ENCODE results near the gene ART1. TPM values are rescaled to one million over a fixed set of nuclear protein-coding genes. Genes with fewer than 3 reads are reported as not detected.
"Not testable (repeated sequence)": the region's sequence is repeated elsewhere in the genome, so short reads cannot be mapped to it uniquely, and the experiment has no call there.

Gene ART1
- total RNA-seq, 1 donor from 2014 or later, result not detected

DNA sequence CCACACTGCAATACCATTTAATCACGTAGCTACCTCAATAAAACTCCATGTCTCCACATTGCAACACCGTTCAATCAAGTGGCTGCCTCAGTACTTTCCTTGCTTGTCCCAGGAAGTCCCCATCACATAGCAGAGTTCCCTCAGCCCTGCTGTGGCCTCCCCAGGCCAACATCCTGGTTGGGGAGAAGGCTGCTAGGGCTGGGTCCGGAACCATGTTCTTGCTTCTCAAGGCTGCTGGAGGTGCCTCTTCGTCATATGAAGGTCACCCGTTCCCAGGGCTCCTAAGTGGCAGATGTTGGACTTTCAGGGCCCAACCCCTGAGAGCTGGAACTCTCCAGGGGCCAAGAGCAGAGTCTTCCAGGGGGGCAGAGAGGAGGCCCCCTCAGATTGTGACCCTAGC, 6.4 kb upstream of the ART1 start:
- Mint-ChIP-seq H3K4me1 (ENCODE audit: unreplicated experiment) (peaks cover 7% of the 10 kb centered on the region), H3K36me3 (ENCODE audit: unreplicated experiment) (no peaks in the 10 kb centered on the region), H3K27ac (ENCODE audit: unreplicated experiment) (no peak overlapping the region), H3K9me3 (ENCODE audit: unreplicated experiment) (no peaks in the 10 kb centered on the region), H3K4me3 (ENCODE audit: unreplicated experiment) (no peak overlapping the region), H3K27me3 (ENCODE audit: unreplicated experiment) (peaks cover 15% of the 10 kb centered on the region)
- TF ChIP-seq, protein P1, sequence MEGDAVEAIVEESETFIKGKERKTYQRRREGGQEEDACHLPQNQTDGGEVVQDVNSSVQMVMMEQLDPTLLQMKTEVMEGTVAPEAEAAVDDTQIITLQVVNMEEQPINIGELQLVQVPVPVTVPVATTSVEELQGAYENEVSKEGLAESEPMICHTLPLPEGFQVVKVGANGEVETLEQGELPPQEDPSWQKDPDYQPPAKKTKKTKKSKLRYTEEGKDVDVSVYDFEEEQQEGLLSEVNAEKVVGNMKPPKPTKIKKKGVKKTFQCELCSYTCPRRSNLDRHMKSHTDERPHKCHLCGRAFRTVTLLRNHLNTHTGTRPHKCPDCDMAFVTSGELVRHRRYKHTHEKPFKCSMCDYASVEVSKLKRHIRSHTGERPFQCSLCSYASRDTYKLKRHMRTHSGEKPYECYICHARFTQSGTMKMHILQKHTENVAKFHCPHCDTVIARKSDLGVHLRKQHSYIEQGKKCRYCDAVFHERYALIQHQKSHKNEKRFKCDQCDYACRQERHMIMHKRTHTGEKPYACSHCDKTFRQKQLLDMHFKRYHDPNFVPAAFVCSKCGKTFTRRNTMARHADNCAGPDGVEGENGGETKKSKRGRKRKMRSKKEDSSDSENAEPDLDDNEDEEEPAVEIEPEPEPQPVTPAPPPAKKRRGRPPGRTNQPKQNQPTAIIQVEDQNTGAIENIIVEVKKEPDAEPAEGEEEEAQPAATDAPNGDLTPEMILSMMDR (IDR thresholded peaks at IDR 0.05), result no peak
- no peak for DNase-seq (ENCODE audit: extremely low spot score, unreplicated experiment)

DNA sequence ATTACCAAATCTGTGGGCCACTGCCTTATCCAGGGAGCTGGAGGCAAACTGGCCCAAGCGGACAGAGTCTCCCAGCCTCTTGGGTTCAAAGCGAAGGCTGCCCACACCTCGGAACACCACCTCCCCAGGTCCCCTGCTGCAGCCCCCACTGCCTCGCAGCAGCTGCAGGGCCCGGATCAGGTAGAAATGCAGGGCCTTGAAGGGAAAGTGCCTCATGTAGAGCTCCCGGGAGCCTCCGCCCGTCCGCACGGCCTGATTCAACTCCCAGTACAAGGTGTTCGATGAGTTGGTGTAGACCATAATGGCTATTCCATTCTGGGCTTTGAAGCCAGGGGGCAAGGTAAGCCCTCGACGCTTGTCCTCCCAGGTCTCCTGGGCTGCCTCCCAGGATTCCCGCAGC, 5.1 kb upstream of the ART1 start:
- Mint-ChIP-seq H3K36me3 (ENCODE audit: unreplicated experiment) (peaks cover 3% of the 10 kb centered on the region), H3K9me3 (ENCODE audit: unreplicated experiment) (peaks cover 5% of the 10 kb centered on the region), H3K27ac (ENCODE audit: unreplicated experiment) (no peak overlapping the region), H3K4me3 (ENCODE audit: unreplicated experiment) (no peak overlapping the region), H3K27me3 (ENCODE audit: unreplicated experiment) (peaks cover 15% of the 10 kb centered on the region), H3K4me1 (ENCODE audit: unreplicated experiment) (peaks cover 12% of the 10 kb centered on the region)
- TF ChIP-seq, protein P1 (IDR thresholded peaks at IDR 0.05), result no peak
- no peak for DNase-seq (ENCODE audit: extremely low spot score, unreplicated experiment)

DNA sequence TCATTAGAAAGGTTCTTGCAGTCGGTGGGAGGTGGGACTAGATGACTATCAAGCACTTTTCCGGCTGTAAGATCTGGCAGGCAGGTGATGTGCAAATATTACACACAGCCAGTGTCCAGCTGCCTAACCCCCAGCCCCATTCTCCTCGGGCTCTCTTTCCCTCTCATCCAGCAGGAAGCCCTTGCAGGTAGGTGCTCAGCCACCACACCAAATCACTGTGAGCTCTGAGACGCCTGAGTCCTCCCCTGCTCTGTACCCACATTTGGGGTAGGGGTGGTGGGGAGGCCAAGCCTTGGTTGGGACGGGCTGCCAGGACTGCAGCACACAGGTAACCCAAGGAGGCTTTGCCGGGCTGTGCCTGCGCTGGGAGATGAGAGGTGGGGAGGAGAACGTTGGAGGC, 3.7 kb upstream of the ART1 start:
- Mint-ChIP-seq H3K9me3 (ENCODE audit: unreplicated experiment) (peaks cover 5% of the 10 kb centered on the region), H3K4me1 (ENCODE audit: unreplicated experiment) (peaks cover 12% of the 10 kb centered on the region), H3K4me3 (ENCODE audit: unreplicated experiment) (peak overlapping the region; percentile 63), H3K27ac (ENCODE audit: unreplicated experiment) (no peak overlapping the region), H3K27me3 (ENCODE audit: unreplicated experiment) (peaks cover 16% of the 10 kb centered on the region), H3K36me3 (ENCODE audit: unreplicated experiment) (peaks cover 3% of the 10 kb centered on the region)
- no peak for DNase-seq (ENCODE audit: extremely low spot score, unreplicated experiment)
- TF ChIP-seq, protein P1 (IDR thresholded peaks at IDR 0.05), result no peak

DNA sequence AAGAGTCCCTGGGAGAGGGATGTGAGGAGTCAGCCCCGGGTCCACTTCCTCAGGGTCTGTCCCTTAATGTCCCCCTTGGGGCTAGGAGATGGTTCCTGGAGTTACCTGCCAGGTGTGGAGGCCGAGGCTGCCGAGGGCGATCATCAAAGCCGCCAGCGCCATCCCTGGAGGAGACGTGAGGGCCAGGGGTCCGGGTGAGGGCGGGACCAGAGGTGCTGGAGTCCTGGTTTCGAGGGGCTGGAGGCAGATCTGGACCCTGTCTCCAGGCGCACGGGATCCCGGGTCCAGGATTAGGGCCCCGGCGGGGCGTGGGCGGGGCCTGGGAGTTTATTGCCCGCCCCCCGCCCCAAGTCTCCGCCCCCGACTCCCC, 3.2 kb upstream of the ART1 start, which contains the start of gene ART5:
TSS of gene ART5 (minus strand) at position 292 of the 370 bp plus-strand sequence. CDS start at position 162, 130 bp downstream.
- no peak for DNase-seq (ENCODE audit: extremely low spot score, unreplicated experiment)
- Mint-ChIP-seq H3K27me3 (ENCODE audit: unreplicated experiment) (peaks cover 11% of the 10 kb centered on the region), H3K4me3 (ENCODE audit: unreplicated experiment) (peak within 1 kb of the TSS; percentile 77), H3K36me3 (ENCODE audit: unreplicated experiment) (peaks cover 3% of the 10 kb centered on the region), H3K9me3 (ENCODE audit: unreplicated experiment) (peaks cover 5% of the 10 kb centered on the region), H3K4me1 (ENCODE audit: unreplicated experiment) (peaks cover 12% of the 10 kb centered on the region), H3K27ac (ENCODE audit: unreplicated experiment) (no peak within 1 kb of the TSS)
- TF ChIP-seq, protein P1 (IDR thresholded peaks at IDR 0.05), result no peak

DNA sequence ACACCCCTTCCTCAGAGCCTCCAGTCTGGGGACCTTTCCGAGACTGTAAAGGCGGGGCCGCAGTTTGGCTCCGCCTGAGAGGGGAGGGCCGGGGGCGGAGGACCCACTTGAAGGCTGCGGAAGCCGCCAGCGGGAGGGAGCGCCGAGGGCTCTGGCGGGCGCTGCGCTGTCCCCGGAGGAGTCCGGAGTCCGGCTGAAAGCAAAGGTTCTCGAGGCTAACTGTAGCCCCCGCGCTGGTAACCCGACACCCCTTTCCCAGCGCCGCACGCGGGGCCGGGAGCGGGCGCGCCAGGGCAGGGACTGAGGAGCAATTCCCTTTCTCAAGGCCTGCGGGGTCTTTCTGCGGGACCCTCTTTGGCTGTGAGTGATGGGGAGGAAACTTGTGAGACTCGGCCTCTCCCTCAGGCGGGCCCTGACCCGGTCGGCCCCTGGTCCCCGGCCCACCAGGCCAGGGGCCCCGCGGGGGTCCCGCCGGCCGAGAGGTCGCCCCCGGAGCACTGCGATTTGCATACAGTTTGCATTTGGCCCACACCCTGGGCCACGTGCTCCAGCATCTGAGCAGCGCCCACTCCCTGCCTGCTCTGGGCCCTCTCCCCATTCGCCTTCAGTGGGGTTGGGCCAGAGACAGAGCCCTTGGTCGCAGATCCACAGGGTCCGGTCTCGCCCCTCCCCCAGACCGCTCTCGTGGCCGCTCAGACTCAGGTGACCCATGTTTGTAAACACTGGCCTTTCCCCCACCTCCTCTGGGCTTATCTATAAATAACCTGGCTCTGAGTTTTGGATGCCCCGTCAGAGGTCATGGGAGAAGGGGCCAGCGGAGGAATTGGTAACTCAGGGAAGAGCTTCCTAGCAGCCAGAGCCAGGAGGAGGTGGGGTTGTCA, 2.6 kb upstream of the ART1 start:
- Mint-ChIP-seq H3K27ac (ENCODE audit: unreplicated experiment) (no peak overlapping the region), H3K4me3 (ENCODE audit: unreplicated experiment) (peak overlapping the region; percentile 77), H3K36me3 (ENCODE audit: unreplicated experiment) (peaks cover 3% of the 10 kb centered on the region), H3K27me3 (ENCODE audit: unreplicated experiment) (peaks cover 10% of the 10 kb centered on the region), H3K4me1 (ENCODE audit: unreplicated experiment) (peaks cover 12% of the 10 kb centered on the region), H3K9me3 (ENCODE audit: unreplicated experiment) (peaks cover 5% of the 10 kb centered on the region)
- TF ChIP-seq, protein P1 (IDR thresholded peaks at IDR 0.05), result no peak
- DNase-seq (ENCODE audit: extremely low spot score, unreplicated experiment), result peak; percentile 90

DNA sequence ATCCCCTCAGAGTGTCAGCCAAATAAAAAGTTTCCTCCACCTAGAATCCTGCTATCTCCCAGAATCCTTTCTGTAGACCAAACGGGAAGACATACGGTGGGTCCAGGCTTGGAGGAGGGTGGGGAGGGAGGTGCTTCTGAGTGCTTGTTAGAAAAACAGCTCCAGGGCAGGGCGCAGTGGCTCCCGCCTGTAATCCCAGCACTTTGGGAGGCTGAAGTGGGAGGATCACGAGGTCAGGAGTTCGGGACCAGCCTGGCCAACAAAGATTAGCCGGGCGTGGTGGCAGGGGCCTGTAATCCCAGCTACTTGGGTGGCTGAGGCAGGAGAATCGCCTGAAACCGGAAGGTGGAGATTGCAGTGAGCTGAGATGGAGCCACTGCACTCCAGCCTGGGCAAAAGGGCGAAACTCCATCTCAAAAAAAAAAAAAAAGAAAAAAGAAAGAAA, 1.8 kb upstream of the ART1 start:
- not testable (repeated sequence) for DNase-seq (ENCODE audit: extremely low spot score, unreplicated experiment); H3K36me3 Mint-ChIP-seq (ENCODE audit: unreplicated experiment); H3K27ac Mint-ChIP-seq (ENCODE audit: unreplicated experiment); H3K9me3 Mint-ChIP-seq (ENCODE audit: unreplicated experiment)
- H3K4me3 Mint-ChIP-seq (ENCODE audit: unreplicated experiment), result peak overlapping the region; percentile 77
- peaks cover 13% of the 10 kb centered on the region for H3K27me3 Mint-ChIP-seq (ENCODE audit: unreplicated experiment)
- peaks cover 12% of the 10 kb centered on the region for H3K4me1 Mint-ChIP-seq (ENCODE audit: unreplicated experiment)
